Central memory CD4-positive, alpha-beta T cell (primary cell): ENCODE measurements around the gene CNTNAP5.

ENCODE experiments used
- DNase-seq: peaks from one replicate; pipeline ENCODE4 v3.0.0; 2022

Gene CNTNAP5

GRCh38 chr2:124272261-124272841 is 247.3 kb downstream of the CNTNAP5 start:
- DNase-seq, result no peak

- DNase-seq, result no peak
Measured at GRCh38 chr2:124281541-124281940, 256.5 kb downstream of the CNTNAP5 start.

GRCh38 chr2:124283096-124283495 is 258.0 kb downstream of the CNTNAP5 start:
- DNase-seq, result no peak

DNA sequence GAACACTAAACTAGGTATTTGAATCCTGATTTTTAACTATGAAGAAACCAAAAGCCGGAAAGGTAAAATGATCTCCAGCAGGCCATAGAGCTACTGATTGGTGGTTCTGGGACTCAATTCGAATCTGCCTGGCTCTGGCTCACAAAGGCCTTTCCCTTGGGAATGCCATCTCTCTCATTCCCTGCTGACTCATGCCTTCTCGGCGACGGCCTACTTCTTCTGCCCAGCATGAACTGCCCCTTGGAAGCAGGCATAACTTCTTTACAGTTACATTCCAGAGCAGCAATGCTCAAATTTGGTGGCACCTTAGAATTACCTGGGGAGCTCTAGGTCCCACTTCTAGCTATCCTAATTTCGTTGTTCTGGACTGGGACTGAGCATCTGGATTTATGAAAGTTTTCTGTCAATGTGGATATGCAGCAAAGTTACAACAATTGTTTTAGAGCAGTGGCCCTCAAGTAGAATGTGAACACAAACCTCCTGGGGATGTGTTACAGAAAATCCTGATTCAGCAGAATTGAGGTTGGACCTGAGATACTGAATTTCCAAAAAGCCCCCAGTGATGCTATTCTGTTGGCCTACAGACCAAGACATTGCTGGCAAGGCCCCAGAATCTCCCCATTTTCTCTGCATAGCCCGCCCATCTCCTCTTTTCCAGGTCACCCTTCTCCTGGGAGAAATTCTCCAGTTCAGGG is 261.1 kb downstream of the CNTNAP5 start:
- no peak for DNase-seq

DNA sequence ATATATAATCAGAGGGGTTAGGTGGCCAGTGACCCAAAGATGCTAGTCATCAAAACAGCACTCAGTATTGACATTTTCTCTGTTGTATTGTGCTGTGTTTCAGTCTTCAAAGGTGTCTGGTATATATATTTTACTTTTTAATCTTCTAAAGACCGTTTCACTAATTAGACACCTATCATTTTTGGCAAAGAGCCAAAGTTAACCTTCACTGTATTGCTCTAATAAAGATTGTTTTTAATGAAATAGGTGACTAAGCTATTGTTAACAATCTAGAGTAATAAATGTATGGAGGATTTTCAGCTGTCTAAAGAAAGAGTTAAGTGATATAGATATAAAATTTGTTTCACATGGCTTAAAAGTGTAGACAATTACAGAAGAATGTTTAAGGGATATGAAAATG is 264.0 kb downstream of the CNTNAP5 start:
- DNase-seq, result no peak

DNA sequence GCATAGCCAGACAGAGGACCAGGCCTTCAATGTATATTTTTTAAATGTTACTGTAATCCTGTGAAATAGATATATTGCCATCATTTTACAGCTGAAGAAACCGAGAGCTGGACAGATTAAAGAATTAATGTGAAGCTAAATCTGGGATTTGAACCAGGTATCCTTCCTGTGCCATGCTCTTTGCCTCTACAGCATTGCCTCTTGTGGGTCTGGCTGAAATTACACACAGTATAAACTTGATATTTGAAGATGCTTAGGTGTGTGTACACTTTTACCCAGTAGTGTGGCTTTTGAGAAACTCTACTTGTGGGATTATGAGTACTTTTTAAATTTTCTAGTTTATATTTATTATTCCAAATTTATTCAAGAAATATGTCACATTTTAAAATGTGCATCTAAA is 264.5 kb downstream of the CNTNAP5 start:
- DNase-seq, result no peak

DNA sequence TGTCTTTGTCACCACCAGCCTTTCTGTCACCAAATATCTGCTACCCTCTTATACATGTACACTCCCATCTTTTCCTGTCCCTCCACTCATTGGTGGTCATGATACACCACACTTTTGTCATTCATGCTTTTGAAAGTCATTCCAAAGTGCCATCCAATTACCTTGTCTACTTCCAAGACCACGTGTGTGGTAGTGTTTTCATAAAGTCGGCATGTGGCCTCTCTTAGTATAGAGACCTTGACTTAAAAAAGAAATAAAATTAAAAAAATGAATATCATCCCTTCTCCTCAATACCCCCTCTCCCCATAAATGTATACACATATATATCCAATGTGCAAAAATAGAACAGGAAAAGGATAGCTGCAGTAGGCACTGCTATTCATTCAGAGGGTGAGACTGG is 271.4 kb downstream of the CNTNAP5 start:
- no peak for DNase-seq

DNA sequence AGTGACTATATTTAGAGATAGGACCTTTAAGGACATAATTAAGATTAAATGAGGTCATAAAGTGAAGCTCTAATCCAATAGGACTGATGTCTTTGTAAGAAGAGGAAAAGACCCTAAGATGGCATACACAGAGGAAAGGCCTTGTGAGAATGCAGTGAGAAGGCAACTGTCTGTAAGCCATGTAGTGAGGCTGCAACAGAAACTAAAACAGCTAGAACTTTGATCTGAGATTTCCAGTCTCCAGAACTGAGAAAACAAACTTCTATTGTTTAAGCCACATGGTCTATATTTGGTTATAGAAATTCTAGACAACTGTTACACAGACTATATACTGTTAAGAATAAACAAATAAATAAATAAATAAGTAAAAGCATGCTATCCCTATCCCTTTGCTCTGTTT is 276.8 kb downstream of the CNTNAP5 start:
- DNase-seq, result no peak

DNA sequence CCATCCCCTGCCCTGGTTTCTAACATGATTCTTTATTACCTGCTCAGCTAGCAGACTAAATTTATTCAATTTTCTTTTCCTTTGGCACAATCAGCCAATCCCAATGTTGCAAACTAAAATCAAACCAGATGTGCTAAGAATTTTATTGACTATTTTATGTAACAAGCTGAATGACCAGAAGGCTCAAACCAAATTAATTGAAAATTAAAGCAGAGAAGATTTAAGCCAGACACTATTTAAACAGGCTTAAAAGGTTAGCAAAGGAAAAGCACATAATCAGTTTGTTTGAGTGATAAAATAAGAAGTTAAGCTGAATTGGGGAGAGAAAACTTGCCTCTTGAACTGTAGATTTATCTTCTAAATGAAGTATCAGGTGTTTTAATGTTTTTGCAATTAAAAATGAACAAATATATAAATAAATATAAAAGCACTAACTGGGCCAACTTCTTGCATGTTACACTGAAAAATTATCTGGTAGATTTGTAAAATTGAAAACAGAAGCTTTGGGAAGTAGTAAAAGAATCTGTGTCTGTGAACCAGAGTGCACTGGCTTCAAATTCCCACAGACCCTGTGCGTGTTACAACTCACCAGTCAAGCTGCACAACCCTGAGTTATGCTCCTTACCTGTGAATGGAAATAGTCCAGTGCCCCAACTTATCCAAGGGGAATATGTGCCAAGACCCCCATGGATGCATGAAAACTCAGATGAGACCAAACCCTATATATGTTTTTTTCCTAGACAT is 283.4 kb downstream of the CNTNAP5 start:
- DNase-seq, result no peak

DNA sequence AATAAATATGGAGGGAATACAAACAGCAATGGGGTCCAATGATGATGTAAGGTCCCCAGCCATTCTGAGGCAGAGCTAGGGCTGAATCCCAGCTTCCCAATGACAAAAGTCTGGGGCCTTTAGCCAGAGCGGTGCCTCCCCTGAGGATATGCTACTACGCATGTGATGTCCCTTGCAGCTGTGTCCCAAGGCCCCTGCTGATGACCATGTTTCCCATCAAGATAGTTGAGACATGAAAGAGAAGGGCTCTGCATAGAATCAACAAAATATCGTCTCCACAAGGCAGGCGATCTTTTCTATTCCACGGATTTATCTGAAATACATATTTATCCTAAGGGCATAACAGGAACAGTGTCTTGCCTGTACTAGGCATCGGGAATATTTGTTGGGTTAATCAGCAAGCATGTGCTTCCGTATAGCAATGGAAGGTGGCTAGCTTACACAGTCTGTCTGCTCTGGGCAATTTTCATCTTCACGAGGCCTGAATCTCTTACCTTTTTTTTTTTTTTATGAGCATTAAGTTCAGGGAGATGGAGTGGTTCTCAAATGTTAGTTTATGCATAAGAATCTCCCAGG is 284.6 kb downstream of the CNTNAP5 start:
- DNase-seq, result no peak

DNA sequence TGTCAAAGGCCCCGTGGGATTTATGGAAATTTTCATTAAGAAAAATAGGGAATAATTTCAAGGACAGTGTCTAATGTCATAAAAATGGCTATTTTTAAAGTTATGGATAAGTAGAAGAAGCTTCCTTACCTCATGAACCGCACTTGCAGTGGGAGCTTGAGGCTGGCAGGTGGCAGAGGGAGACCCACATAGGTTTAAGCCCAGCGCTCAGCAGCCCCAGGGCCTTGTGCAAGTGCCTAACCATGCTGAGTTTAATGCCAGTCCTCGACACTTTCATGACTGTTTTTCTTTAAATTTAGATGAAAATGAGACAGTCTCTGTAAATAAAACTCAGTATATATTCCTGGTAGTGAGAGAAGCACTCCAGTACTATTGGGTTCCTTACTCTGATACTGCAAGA is 285.6 kb downstream of the CNTNAP5 start:
- DNase-seq, result no peak

DNA sequence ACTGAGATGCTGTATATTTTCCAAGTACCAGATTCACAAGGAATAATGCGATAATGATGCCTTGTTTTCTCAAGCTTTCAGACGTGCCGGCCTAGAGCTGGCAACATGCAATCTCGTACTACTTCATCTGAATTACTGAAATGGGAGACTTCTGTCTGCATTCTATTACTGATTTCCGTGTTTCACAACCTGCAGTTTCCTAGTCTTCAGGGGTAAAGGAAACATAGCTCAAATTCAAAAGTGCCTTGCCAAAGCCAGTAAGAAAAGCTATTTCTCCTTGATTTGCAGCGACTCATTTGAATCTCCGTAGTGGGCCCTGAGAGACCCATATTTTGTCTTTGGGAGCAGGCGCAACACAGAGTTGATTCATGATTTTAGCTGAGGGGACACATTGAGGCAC is 289.0 kb downstream of the CNTNAP5 start:
- no peak for DNase-seq

- no peak for DNase-seq
Measured at GRCh38 chr2:124315221-124315880, 290.3 kb downstream of the CNTNAP5 start.

DNA sequence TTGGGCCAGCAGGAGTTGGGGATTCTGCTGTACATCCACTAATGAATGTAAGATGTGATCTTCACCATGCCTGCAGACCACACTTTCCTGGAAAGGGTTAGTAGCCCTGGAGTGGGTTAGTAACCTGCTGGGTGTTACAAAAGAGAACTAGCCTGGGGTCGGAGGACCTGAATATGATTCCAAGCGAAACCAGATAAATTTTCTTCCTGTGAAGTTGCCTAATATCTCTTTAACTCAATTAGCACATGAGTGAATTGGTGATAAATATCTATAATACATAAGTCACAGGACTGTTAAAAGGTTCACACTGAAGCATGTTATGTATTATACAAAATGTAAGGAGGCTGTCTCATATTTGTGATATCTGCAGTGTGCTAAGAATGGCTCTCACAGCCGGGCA is 291.0 kb downstream of the CNTNAP5 start:
- no peak for DNase-seq

DNA sequence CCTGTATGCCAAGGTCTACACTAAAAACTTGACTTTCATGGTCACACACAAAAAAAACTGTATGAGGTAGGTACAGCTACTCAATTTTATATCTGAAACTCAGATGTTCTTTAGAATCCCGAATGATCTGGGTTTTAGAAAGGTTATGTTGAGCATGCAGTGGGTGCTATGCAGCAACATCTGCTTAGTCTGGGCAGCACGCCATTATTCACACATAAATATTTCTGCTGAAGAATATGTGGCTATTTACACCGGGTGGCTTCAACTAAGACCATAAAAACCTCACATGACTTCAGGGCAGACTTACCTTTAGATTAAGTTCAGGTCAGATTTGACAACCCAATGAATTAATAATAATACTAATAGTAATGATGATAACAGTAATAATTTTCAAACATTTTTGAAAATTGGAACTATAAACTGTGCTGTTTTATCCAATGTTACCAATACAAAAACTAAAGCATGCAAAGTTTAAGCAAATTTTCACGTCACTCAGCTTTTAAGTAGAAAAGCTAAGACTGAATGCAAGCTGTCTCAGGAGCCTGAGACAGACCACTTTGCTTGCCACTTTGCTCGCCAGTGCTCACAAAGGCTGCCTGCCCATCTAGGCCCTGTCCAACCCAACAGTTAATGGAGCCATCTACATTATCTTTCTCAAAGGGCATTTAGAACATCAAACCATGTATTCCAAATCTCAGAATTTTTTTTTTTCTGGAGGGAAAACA is 292.0 kb downstream of the CNTNAP5 start:
- DNase-seq, result no peak

DNA sequence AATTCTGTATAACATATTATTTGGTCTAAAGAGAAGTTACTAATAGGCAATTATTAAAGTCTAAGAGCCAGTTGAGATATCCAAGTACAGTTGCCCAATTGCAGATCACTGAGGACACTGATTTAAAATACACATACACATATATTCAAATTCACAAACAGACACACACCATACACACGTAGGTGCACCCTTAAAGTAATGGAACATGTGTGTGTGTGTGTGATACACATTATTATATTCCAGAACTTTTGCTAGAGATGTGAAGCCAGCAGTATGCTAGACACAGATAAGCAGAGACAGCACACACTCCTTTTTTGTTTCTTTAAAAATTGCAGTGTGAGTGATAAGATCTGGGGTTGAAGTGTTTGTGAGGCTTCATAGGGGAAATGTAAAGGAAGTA is 292.5 kb downstream of the CNTNAP5 start:
- DNase-seq, result no peak

DNA sequence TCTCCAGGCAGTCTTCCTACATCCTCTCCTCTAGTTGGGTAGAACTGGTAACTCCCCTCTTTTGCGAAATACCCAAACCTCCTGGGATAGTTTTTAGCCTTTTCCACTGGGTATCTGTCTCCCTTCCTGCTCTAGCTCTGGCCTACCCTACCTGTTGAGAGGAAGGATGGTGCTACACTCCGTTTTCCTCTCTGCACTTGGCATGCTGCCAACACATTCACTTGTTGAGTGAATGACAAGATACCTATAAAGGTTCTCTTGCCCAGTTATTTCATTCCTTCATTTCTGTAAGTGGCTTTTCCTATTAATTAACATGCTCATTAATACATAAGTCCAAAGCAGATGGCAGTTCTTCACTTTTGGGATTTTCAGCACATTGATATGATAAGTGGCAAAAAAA is 293.8 kb downstream of the CNTNAP5 start:
- no peak for DNase-seq

- DNase-seq, result no peak
Measured at GRCh38 chr2:124319577-124319976, 294.5 kb downstream of the CNTNAP5 start.

DNA sequence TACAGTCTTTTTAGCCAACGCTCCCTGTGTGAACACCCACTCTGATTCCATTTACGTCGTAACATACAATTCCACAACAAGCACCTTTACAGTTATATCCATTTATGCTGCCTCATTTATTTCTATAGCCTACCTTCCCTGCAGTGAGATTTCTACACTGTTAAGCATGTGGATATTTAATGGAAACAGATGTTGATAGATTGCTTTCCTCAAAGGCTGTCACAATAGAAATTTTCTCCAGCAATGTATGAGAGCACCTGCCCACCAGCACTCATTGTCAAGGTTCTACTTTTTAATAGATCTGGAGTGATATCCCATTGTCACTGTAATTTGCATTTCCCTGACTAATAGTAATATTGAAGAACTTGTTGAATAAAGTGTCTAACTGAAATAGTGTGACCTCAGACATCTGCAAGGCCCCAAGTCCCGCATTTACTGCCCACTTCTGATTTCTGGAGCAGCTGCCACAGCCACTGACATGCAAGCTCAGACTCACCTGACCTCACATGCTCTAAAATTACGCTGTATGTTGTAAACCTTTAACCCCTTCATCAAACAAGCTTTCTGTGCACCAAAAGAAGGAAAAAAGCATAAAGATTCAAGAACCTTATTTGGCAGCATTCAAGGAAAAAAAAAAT is 295.1 kb downstream of the CNTNAP5 start:
- no peak for DNase-seq

DNA sequence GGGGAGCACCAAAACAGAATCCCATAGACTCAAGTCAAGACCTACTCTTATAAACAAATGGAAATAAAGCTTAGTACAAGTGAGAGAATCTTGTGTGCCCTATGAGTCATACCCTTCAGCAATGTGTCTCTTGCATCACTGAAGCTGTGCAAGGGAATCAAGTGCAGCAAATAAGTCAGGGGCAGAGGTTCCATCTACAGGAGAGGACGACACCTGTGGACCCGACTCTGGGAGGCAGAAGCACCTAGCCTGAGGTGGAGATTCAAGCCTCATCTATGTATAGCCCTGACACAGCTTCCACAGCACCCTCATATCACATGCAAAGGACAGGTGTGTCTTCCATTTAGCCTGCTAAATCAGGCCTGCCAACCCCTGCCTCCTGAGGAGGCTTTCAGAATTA is 298.2 kb downstream of the CNTNAP5 start:
- DNase-seq, result no peak

GRCh38 chr2:124325667-124326440 is 300.8 kb downstream of the CNTNAP5 start:
- DNase-seq, result no peak
